HL-60 (cell line): ENCODE measurements around the gene KRTAP5-3.
"Not testable (repeated sequence)": the region's sequence is repeated elsewhere in the genome, so short reads cannot be mapped to it uniquely, and the experiment has no call there.

Source experiments
- DNase-seq, 2 experiments: peaks; one replicate each; pipeline ENCODE4 v3.0.0-alpha.2; 2010 to 2020; ENCODE audit warnings: low read depth in 1 of 2, low spot score in 1 of 2
- H3K27ac ChIP-seq: fragments of 250-450 bp; sonication (Bioruptor Pico); replicated peaks from 2 replicates; pipeline ENCODE4 v1.5.1; 2020; ENCODE audit warnings: mild to moderate bottlenecking, moderate library complexity
- H3K27me3 ChIP-seq: fragments of 250-450 bp; sonication (Bioruptor Pico); 2 replicates; pipeline ENCODE4 v1.5.1; 2021; ENCODE audit warnings: mild to moderate bottlenecking, moderate library complexity; ENCODE audit not compliant: insufficient read depth, poor library complexity, severe bottlenecking
- H3K4me3 ChIP-seq: replicated peaks from 2 replicates; pipeline ENCODE4 v1.5.1; 2011; ENCODE audit warnings: mild to moderate bottlenecking, control low read depth, low read length; ENCODE audit not compliant: insufficient read depth
- CTCF ChIP-seq: IDR thresholded peaks from one replicate; pipeline ENCODE4 v1.5.1; 2011; ENCODE audit warnings: low read length, control low read depth, inconsistent platforms; ENCODE audit not compliant: insufficient read depth
- GABPA ChIP-seq: IDR thresholded peaks from 2 replicates; pipeline ENCODE4 v1.6.1; 2012; ENCODE audit warnings: low read depth
- POLR2AphosphoS5 ChIP-seq: IDR thresholded peaks from 2 replicates; pipeline ENCODE4 v1.6.1; 2012; ENCODE audit warnings: low read depth
- REST ChIP-seq: IDR thresholded peaks from 2 replicates; pipeline ENCODE4 v1.6.1; 2012; ENCODE audit warnings: low read depth; ENCODE audit not compliant: insufficient replicate concordance
- SPI1 ChIP-seq: IDR thresholded peaks from 2 replicates; pipeline ENCODE4 v1.6.1; 2012; ENCODE audit warnings: low read depth, mild to moderate bottlenecking, borderline replicate concordance

KRTAP5-3 gene

GRCh38 chr11:1604181-1604580 lies 4.1 kb downstream of the KRTAP5-3 start:
- H3K27me3 ChIP-seq, result peaks cover 5% of the 10 kb centered on the region
- TF ChIP-seq SPI1 (no peak), GABPA (no peak), POLR2AphosphoS5 (no peak), REST (no peak), CTCF (no peak)
- DNase-seq, result no peak

GRCh38 chr11:1603629-1604028 lies 4.6 kb downstream of the KRTAP5-3 start:
- Histone ChIP-seq H3K4me3 (no peak overlapping the region), H3K27ac (no peak overlapping the region), H3K27me3 (peaks cover 5% of the 10 kb centered on the region)
- DNase-seq, result no peak
- no peak for TF ChIP-seq GABPA
- no peak for TF ChIP-seq REST

More at GRCh38 chr11:1604181-1604580, 4.1 kb downstream of the KRTAP5-3 start:
- H3K4me3 ChIP-seq, result no peak overlapping the region
- no peak overlapping the region for H3K27ac ChIP-seq

- not testable (repeated sequence) for H3K27ac ChIP-seq, DNase-seq, H3K27me3 ChIP-seq, H3K4me3 ChIP-seq
Observed at GRCh38 chr11:1601663-1602062, 6.6 kb downstream of the KRTAP5-3 start.

- no peak for DNase-seq
- no peak overlapping the region for H3K27ac ChIP-seq
- no peak for TF ChIP-seq POLR2AphosphoS5
- no peak for TF ChIP-seq GABPA
- no peak for TF ChIP-seq SPI1
- no peak for TF ChIP-seq REST
- TF ChIP-seq CTCF, result no peak
- H3K27me3 ChIP-seq, result peaks cover 5% of the 10 kb centered on the region
- H3K4me3 ChIP-seq, result no peak overlapping the region
Observed at GRCh38 chr11:1600626-1601025, 7.6 kb downstream of the KRTAP5-3 start.
